Hematopoietic multipotent progenitor cell treated with erythropoietin and hydrocortisone succinate and interleukin-3 and kit ligand, for 6 days (in vitro differentiated cells): ENCODE data around the gene SEPTIN8.

Source experiments
- DNase-seq: peaks from one replicate; pipeline ENCODE4 v3.0.0-alpha.2; 2015

SEPTIN8 gene, protein sequence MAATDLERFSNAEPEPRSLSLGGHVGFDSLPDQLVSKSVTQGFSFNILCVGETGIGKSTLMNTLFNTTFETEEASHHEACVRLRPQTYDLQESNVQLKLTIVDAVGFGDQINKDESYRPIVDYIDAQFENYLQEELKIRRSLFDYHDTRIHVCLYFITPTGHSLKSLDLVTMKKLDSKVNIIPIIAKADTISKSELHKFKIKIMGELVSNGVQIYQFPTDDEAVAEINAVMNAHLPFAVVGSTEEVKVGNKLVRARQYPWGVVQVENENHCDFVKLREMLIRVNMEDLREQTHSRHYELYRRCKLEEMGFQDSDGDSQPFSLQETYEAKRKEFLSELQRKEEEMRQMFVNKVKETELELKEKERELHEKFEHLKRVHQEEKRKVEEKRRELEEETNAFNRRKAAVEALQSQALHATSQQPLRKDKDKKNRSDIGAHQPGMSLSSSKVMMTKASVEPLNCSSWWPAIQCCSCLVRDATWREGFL

GRCh38 chr5:132777209-132778069 lies at the start of gene SEPTIN8:
SEPTIN8 (minus strand) TSS chr5:132777239; CDS start chr5:132777137, 102 bp downstream.
- peak; percentile 68 for DNase-seq

GRCh38 chr5:132826424-132827082 lies 49.5 kb upstream of the SEPTIN8 start:
- no peak for DNase-seq

DNA sequence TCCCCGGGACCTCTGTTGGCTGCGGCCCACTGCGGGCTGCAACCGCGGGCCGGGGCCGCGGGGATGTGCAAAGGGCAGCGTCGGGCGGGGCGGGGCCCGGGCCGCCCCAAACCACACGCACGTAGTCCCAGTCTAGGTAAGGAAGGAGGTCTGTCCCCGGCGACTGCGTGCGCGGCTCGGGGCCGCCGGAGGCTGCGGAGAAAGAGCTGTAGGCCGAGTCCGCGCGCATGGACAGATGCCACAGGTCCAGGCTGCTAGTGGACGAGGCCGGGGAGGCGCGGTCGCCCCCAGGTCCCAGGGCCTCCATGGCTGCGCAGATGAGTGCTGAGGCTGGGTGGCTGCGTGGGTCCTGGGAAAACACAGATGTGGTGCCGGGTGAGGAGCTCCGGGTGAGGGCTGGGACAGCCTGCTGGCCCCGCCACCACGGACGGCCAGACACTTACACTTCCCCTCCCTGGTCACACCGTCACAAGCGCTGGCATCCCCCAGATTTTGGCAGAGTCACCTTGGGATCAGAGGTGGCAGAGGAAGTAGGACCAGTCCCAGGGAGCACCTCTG lies 48.9 kb upstream of the SEPTIN8 start:
- DNase-seq = no peak

DNA sequence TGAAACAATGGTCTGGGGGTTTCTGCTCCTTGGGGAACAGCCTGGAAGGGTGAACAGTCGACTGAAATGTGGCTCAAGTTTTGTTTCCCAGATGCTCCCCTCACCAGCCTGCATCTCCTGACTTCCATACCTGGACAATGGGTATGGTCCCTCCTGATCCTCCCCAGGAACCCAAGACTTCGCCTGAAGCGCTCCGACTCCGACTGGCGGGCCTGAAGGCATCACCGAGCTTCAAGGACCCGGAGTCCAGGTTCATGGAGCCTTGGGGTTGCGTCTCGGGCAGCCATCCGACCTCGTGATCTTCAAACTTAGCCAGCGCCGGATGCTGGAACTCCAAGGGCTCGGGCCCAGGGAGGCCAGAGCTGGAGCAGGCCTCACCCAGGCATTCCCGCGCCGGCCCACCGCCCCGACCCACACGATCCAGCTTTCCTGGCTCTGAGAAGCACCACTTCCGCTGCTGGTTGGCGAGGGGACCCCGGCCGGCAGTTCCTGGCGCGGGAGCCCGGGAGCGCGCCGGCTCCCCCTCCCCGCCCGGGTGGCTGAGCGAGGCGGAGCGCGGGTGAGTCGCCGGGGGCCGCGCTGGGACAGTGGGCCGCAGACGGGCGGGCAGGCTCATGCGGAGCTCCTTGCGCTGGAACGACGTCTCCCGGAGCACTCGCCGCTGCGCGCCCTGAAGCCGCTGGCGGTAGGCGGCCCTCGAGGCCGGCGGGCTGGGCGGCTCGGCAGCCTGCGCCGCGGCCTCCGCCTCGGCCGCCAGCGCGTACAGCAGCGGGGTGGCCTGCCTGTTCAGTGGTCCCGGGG lies 48.2 kb upstream of the SEPTIN8 start:
- DNase-seq = peak; percentile 37

- DNase-seq = no peak
Measured at GRCh38 chr5:132824426-132824825, 47.4 kb upstream of the SEPTIN8 start.

DNA sequence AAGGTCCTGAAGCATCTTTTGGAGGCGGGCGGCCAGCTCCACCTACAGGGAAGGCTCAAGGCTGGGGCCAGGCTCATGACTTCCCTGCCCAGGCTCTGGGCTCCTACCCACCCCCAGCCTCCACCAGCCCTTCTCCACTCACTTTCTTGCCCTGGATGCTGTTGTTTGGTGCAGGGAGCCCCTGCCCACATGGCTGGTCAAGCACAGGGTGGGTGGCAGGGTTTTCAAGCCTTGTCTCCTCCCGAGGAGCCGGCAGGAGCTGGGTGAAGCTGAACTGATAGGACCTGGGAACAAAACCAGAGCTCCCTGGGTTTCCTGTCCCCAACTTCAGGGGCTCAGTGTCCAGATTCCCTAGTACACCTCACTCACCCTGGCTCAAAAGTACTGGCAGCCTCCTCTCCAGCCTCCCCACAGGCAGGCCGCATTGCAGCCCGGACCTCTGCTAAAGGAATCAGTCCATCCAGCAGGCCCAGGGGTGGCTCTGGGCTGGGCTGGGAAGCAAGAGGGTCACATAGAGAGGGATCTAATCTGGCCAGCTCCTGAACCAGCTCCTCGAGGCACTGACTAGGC lies 46.5 kb upstream of the SEPTIN8 start:
- peak; percentile 42 for DNase-seq

DNA sequence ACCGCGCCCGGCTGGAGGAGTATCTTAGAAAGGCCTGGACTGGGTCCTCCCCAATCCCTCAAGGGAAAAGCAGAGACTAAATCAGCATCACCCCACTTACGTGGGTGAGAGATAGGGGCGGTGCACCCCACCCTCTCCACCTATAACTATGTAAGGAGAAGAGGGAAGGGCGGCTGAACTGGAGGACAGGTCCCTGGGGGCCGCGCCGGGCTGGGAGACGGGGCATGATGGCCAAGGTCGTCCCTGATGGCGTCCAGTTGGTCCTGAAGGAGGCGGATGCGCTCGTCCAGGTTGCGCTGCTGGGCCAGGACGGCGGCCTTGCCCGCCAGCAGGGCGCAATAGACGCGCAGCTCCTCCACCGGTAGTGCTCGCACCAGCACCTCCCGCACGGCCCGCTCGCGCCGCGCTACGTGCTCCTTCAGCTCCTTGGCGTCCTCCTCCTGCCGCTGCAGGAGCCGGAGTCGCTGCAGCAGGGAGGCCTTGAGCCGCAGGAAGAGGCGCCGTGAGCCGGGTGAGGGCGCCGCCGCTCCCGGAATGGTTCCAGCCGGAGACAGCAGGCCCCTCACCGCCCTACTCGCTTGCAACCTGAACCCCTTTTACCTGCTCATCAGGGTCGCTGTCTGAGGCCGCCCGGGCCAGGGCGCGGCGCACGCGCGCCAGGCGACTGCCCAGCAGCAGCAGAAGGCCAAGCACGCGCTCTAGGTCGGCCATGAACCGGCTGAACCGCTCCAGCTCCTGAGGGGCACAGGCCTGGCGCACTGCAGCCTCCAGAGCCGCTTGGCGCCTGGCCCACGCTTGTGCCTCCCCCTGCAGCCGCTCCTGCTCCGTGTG lies 45.8 kb upstream of the SEPTIN8 start:
- peak; percentile 51 for DNase-seq

DNA sequence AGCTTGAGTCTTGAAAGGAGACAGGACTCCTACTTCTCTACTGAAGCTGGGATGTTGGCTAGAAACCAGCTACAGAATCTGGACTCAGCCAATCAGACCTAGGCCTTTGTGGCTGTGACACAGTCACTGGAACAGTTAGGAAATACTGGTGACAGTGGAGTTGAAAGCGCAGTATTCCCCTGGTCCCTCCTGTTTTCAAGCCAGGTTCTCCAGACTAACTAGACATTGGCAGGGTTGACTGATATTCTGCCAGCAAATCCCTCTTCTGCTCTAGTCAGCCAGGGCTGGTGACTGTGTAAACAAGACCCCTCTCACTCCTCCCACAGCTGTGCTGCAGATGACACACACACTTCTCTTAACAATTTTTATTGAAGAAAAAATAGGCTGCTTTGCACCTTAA lies 44.8 kb upstream of the SEPTIN8 start:
- no peak for DNase-seq

- DNase-seq = no peak
Measured at GRCh38 chr5:132821350-132821749, 44.3 kb upstream of the SEPTIN8 start.

DNA sequence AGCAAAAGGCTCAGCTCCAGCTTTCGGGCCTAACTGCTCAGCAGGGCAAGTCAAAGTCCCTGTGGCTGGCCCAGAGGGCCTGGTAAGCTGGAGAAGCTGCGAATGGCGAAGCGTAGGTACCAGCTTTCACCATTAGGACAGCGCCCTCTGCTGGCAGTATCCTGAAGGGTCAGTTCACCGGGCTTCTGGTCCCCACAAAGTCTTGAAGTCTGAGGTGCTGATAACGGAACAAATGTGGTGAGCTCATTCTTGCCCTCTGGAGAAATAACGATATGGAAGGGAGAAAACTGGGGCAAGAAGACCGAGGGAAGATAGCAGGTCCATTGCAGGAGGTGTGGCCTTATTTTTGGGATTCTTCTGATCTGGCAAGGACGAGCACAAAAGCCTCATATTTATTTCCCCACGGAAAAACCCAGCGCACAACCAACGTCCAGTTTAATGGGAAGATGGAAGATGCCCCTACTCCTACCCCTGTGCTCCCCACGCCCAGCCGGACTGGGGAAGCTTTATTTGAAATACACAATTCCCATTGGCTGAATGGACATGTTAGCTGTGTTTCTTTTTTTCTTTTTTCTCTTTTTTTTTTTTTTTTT lies 43.2 kb upstream of the SEPTIN8 start:
- peak; percentile 98 for DNase-seq

DNA sequence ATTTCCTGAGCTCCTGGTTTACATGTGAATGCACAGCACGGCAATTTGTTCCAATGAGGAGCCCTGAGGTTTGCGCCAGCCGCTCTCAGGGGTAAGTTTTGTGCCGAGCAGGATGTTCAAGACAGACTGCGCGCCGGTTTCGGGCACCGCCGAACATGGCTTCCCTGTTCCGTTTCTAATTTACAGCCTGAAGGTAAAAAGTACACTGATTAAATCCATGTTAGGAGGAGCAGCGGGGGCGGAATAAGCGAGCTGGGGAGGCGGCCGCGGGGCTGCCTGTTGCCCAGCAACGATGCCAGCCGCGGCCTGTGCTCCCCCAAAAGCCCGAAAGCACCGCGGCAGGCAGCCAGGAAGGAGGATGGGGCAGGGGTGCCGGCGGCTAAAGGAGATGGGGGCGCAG lies 42.4 kb upstream of the SEPTIN8 start:
- no peak for DNase-seq

DNA sequence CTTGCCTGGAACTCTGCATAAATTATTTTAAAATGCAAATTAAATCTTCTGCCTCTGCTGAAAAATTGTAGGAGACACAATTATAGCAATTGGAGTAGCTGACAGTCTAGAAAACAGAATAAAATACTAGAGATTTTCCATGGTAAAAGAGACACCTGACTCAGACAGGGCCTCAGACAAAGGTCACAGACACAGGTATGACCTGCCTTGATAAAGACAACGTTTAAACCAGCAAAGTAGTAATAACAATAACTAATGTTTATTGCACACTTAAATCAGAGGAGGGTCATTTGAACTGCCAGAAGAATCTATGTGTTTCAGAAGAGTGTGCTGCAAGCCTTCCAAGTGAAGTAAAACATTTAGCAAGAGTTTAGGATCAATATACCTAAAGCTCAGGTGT lies 40.0 kb upstream of the SEPTIN8 start:
- no peak for DNase-seq

GRCh38 chr5:132816554-132816953 lies 39.5 kb upstream of the SEPTIN8 start:
- no peak for DNase-seq

- DNase-seq = no peak
Measured at GRCh38 chr5:132816083-132816482, 39.0 kb upstream of the SEPTIN8 start.

GRCh38 chr5:132815454-132815853 lies 38.4 kb upstream of the SEPTIN8 start:
- DNase-seq = no peak

DNA sequence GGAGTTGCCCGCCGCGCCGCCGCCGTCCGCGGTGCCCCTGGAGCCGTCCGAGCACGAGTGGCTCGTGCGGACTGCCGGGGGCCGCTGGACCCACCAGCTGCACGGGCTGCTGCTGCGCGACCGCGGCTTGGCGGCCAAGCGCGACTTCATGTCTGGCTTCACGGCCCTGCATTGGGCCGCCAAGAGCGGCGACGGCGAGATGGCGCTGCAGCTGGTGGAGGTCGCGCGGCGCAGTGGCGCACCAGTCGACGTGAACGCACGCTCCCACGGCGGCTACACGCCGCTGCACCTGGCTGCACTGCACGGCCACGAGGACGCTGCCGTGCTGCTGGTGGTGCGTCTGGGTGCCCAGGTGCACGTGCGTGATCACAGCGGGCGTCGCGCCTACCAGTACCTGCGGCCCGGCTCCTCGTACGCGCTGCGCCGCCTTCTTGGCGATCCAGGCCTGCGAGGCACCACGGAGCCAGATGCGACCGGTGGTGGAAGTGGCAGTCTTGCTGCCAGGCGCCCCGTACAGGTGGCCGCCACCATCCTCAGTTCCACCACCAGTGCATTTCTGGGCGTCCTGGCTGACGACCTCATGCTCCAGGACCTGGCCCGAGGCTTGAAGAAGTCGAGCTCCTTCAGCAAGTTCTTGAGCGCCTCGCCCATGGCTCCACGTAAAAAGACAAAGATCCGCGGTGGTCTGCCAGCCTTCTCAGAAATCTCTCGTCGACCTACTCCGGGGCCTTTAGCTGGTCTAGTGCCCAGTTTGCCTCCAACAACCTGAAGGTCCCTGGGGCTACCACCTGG lies 37.7 kb upstream of the SEPTIN8 start:
- DNase-seq = no peak

GRCh38 chr5:132813599-132814502 lies 36.8 kb upstream of the SEPTIN8 start:
- peak; percentile 35 for DNase-seq
